CD4-positive, alpha-beta T cell treated with Interleukin-15 for 1 hour (primary cell): Measurements from ENCODE around the gene ETV7.

ENCODE experiments used
- DNase-seq: peaks from one replicate; pipeline ENCODE4 v3.0.0-alpha.2; 2020

ETV7 gene

DNA sequence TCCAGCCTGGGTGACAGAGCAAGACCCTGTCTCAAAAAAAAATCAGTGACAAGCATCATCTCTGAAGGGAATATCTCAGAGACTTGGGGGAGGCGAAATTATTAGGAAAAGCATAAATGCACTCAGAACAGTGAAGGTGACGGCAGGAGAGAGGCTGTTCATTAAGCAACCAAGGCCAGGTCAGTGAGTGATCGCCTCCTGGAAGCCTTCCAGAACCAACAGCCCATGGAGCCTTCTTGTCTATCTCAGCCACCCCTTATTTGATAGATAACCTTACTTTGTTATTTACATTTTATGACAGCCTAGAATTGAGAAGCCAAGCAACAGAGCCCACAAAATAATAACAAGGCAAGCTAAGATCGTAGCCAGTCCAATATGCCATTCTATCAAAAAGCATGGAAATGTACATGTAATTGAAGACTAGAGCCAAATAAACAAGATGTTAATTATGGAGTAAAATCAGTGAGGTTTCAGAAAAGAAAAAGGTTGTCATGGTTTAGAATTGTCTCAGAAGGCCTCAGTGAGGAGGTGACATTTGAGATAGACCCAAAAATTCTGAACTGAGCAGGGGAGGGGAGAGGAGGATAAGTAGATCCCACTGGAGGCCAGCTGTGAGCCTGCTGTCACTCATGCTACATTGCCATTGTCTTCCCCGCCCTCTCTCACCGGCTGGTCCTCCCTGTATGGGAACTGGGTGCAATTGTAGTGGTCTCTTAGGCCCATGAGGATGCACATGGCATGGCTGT lies 68.6 kb downstream of the ETV7 start:
- no peak for DNase-seq

DNA sequence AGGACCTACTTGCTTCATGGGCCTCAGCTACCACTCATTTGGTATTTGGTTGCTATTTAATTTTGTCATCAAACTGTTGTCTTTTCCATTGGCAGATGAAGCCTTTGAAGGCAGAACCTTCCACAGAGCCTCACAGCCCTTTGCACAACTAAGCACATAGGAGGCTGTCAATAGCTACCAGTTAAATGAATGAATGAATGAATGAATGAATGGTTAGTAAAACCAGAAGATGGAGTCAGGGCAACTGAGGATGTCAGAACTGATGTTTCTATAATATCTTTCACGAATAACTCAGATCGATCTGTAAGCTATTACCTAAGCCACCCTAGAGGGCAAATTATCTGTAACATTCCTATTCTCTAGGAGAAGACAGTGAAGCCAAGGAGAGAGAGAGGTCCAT lies 69.8 kb downstream of the ETV7 start:
- no peak for DNase-seq
